Measurements from ENCODE around the gene ALDH3B2.
"Not testable (repeated sequence)": the region's sequence is repeated elsewhere in the genome, so short reads cannot be mapped to it uniquely, and the experiment has no call there.

ALDH3B2 gene

GRCh38 chr11:67629386-67630227 lies 44.8 kb downstream of the ALDH3B2 start, which contains the start of gene NUDT8:
TSS of gene NUDT8 (minus strand) at chr11:67629937. CDS start at chr11:67629911, 26 bp downstream.
- peak; percentile 93 for DNase-seq (ENCODE audit: low spot score)

DNA sequence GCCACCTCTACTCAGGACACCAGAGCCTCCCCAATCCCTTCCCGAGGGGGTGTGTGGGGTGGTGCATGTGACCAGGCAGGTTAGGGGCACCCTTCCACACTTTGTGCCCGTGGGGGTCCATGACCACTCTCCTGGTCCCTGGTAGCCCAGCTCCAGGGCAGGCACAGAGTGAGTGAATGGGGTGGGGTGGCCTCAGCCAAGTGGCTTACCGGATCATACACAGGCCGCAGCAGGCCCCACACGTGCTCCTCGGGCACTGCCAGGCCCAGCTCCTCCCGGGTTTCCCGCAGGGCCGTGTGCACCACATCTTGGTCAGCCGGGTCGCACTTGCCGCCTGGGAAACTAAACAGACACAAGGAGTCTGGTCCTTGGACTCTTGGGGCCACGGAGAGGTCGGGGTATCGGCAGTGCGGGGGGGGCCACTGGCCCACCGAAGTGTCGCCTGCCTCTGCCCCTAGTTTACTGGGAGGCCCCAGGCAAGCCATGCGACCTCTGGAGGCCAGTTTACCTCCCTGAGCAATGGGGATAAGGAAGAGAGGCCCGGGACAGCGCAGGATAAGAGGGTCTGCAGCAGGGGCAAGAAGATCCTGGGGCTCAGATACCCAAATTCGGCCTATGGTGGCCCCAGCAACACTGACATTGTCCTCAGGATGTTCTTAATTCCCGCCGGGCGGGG lies 45.6 kb downstream of the ALDH3B2 start:
- DNase-seq (ENCODE audit: low spot score) = no peak

- no peak for DNase-seq (ENCODE audit: low spot score)
These were observed 46.4 kb downstream of the ALDH3B2 start for GRCh38 chr11:67627812-67628624.

DNA sequence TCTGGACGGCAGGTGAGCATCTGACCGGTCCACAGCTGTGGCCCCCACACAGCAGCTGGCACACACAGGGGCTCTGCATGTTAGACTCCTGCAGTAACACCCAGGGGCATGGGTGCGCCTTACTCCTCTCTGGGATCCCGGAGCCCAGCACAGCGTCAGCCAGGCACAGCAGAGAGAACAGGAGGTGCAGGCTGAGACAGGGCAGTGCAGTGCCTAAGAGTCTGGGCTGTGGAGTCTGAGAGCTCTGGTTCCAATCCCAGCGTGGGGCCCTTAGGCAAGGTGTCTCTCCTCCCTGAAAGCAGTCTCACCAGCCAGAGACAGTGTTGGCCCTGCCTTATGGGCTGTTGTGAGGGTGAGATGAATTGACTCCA lies 47.0 kb downstream of the ALDH3B2 start:
- DNase-seq (ENCODE audit: low spot score) = no peak

GRCh38 chr11:67626970-67627369 lies 47.5 kb downstream of the ALDH3B2 start:
- DNase-seq (ENCODE audit: low spot score) = no peak

DNA sequence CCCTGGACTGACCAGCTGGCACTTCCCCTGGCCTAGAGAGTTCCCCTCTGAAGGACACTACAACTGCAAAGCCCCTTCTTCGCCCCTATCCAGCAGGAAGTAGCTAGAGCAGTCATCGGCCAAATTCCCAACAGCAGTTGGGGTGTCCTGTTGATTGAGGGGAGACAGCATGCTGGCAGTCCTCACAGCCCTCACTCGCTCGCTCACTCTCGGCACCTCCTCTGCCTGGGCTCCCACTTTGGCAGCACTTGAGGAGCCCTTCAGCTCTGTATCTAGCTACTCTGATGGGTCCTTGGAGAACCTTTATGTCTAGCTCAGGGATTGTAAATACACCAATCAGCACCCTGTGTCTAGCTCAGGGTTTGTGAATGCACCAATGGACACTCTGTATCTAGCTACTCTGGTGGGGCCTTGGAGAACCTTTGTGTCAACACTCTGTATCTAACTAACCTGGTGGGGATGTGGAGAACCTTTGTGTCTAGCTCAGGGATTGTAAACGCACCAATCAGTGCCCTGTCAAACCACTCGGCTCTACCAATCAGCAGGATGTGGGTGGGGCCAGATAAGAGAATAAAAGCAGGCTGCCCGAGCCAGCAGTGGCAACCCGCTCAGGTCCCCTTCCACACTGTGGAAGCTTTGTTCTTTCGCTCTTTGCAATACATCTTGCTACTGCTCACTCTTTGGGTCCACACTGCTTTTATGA lies 48.1 kb downstream of the ALDH3B2 start:
- DNase-seq (ENCODE audit: low spot score) = not testable (repeated sequence)

DNA sequence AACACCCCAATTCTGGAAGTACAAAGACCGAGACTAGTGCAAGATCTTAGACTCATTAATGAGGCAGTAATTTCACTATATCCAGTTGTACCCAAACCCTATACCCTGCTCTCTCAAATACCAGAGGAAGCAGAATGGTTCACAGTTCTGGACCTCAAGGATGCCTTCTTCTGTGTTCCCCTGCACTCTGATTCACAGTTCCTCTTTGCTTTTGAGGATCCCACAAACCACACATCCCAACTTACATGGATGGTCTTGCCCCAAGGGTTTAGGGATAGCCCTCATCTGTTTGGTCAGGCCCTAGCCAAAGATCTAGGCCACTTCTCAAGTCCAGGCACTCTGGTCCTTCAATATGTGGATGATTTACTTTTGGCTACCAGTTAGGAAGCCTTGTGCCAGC lies 50.6 kb downstream of the ALDH3B2 start:
- DNase-seq (ENCODE audit: low spot score) = not testable (repeated sequence)

DNA sequence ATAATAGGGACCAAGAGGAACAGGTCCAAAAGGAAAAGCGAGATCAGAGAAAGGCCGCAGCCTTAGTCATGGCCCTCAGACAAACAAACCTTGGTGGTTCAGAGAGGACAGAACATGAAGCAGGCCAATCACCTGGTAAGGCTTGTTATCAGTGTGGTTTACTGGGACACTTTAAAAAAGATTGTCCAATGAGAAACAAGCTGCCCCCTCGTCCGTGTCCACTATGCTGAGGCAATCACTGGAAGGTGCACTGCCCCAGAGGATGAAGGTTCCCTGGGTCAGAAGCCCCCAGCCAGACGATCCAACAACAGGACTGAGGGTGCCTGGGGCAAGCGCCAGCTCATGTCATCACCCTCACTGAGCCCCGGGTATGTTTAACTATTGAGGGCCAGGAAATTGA lies 51.5 kb downstream of the ALDH3B2 start:
- DNase-seq (ENCODE audit: low spot score) = not testable (repeated sequence)

GRCh38 chr11:67621928-67622327 lies 52.5 kb downstream of the ALDH3B2 start:
- DNase-seq (ENCODE audit: low spot score) = not testable (repeated sequence)

DNA sequence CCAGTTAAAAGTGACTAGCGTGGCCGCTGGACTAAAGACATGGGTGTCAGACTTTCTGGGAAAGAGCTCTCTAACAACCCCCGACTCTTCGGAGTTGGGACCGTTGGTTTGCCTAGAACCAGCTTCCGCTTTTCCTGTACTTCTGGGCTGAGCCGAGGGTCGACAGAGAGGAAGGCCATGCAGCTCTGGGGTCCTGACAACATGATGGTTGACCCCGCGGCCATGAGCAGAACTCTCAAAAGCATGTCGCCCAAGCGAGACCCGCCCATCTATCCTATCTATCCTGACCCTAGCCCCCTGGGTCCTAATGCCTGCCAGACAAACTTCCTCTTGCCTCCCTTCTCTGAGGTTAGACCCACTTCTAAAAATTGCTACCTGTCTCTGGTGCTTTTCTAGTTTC lies 53.8 kb downstream of the ALDH3B2 start:
- DNase-seq (ENCODE audit: low spot score) = not testable (repeated sequence)

DNA sequence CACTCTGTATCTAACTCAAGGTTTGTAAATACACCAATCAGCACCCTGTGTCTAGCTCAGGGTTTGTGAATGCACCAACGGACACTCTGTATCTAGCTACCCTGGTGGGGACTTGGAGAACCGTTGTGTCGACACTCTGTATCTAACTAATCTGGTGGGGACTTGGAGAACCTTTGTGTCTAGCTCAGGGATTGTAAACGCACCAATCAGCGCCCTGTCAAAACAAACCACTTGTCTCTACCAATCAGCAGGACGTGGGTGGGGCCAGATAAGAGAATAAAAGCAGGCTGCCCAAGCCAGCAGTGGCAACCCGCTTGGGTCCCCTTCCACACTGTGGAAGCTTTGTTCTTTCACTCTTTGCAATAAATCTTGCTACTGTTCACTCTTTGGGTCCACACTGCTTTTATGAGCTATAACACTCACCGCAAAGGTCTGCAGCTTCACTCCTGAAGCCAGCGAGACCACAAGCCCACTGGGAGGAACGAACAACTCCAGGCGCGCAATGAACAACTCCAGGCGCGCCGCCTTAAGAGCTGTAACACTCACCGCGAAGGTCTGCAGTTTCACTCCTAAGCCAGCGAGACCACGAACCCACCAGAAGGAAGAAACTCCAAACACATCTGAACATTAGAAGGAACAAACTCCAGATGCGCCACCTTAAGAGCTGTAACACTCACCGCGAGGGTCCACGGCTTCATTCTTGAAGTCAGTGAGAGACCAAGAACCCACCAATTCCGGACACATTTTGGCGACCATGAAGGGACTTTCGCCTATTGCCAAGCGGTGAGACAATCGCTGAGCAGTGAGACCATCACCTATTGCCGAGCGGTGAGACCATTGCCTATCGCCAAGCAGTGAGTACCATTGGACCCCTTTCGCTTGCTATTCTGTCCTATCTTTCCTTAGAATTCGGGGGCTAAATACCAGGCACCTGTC lies 54.5 kb downstream of the ALDH3B2 start:
- not testable (repeated sequence) for DNase-seq (ENCODE audit: low spot score)

DNA sequence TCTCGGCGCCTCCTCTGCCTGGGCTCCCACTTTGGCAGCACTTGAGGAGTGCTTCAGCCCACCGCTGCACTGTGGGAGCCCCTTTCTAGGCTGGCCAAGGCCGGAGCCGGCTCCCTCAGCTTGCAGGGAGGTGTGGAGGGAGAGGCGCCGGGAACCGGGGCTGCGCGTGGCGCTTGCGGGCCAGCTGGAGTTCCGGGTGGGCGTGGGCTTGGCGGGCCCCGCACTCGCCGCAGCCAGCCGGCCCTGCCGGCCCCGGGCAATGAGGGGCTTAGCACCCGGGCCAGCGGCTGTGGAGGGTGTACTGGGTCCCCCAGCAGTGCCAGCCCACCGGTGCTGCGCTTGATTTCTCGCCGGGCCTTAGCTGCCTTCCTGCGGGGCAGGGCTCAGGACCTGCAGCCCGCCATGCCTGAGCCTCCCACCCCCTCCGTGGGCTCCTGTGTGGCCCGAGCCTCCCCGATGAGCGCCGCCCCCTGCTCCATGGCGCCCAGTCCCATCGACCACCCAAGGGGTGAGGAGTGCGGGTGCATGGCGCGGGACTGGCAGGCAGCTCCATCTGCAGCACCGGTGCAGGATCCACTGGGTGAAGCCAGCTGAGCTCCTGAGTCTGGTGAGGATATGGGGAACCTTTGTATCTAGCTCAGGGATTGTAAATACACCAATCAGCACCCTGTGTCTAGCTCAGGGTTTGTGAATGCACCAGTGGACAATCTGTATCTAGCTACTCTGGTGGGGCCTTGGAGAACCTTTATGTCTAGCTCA lies 55.3 kb downstream of the ALDH3B2 start:
- not testable (repeated sequence) for DNase-seq (ENCODE audit: low spot score)

DNA sequence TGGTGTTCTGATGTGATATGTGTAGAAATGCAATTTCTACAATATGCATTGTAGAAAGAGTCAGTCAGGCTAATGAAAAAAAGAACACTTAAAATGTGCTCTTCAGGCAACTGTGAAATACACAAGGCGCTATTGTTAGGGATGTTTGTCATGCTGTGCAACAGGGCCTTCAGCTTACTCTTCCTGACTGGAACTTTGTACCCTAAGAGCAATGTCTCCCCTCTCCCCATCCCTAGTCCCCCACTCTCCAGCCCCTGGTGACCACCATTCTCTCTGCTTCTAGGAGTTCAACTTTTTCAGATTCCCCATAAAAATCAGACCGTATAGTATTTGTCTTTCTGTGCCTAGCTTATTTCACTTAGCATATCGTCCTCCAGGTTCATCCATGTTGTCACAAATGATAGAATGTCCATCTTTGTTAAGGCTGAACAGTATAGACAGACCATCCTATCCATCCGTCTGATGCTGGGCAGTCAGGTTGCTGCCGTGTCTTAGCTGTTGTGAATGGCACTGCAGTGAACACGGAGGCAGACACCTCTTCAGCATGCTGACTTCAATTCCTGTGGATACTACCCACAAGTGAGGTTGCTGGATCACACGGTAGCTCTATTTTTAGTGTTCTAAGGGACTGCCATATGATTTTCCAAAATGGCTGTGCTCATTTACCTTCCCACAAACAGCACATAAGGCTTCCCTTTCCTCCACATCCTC lies 57.0 kb downstream of the ALDH3B2 start:
- DNase-seq (ENCODE audit: low spot score) = no peak

DNA sequence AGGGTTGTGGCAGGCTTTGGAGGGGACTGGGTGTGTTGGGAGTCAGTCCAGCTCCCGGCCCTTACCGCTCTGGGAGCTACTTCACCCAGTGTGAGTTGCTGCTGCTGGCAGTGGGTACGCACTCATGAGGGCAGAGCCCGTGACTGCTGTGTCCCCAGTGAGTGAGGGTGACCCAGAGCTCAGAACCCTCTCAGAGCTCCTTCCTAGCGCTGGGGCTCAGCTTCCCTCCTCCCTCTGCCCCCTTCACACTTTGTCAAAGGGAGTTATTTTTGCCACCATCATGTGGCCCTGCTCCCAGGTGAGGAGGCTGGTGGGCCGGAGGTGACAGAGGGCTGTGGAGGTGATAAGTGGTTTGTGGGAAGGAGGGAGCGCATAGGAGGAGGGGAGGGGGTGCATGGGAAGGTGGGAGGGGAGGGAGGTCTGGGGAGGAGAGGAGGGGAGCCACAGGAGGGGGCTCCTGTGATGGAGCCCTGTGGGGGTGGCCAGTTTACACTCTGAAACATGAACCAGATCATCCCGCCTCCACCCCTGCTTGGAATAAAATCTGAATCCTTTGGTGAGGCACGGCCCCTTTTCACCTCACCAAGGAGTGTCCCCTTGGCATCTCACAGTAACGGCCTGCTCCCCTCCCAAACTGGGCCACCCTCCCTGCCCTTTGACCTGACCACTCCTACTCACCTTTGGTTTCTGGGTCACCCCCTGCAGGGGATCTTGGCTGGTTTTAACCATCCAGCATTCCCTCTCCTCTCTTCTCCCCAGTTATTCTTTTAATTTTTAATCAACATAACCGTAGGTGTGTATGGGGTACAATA lies 57.8 kb downstream of the ALDH3B2 start:
- DNase-seq (ENCODE audit: low spot score) = no peak

GRCh38 chr11:67615728-67616430 lies 58.5 kb downstream of the ALDH3B2 start:
- DNase-seq (ENCODE audit: low spot score) = no peak

DNA sequence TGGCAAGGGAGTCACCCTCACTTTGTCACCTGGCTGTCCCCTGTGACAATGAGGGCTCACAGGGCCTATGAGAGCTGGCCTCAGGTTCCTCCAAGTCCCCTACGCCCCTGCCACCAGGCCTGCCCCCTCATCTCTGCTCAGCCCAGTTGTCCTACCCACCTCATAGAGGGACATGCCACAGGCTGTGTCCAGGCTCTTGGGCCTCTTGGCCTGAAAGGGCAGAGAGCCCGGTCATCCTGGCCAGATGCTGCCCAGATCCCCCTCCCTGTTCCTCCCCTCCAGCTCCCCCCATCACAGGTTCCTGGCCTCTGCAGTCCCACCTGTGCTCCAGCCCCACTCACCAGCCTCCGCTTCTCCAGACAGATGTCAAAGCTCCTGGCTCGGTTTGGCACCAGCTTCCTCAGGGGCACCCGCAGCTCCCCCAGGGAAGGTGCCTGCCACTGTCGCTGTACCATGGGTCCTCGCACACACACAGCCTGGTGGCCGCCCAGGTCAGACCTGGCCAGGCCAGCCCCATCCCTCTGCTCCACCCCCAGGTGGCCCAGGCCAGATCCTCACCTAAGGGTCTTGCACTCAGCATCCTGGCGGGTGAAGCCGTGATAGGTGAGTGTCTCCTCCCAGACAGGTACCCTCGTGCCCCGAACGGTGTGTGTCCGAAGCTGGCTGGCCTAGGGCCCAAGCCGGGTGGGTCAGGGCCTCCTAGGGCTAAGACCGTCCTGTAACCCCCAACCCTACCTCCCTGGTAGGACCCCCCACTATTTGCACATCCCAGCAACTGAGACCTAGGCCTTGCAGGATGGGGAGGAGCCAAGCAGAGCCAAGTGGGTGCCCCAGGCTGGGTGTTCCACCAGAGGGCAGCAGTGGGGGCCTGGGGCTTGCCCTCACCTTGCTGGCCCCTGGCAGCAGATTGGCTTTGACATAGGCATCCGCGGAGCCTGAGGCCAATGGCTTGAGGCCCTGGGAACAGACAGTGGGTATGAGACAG lies 59.4 kb downstream of the ALDH3B2 start:
- peak; percentile 72 for DNase-seq (ENCODE audit: low spot score)
